Left renal pelvis (tissue), 4 donors: ENCODE data around the gene ZSCAN10. TPM values are rescaled to one million over a fixed set of nuclear protein-coding genes. Genes with fewer than 3 reads are reported as not detected.
"Not testable (repeated sequence)": the region's sequence is repeated elsewhere in the genome, so short reads cannot be mapped to it uniquely, and the experiment has no call there.

Experiments used
- DNase-seq, 4 donors: peaks; one replicate each; pipeline ENCODE4 v3.0.0-alpha.2; 2013; ENCODE audit warnings: low read depth in 4 of 4, low spot score in 3 of 4
- polyA plus RNA-seq, 4 donors: library from polyadenylated mRNA; unstranded; fragments of 120-200 nt; gene quantifications; one replicate each; pipeline ENCODE4 v1.2.1, GENCODE V29; 2013; ENCODE audit not compliant: insufficient read length in 4 of 4

Gene ZSCAN10
- polyA plus RNA-seq, 4 donors, result 0.20 TPM; not detected in 3

- no peak for DNase-seq
Observed at GRCh38 chr16:3086596-3087242, 12.4 kb downstream of the ZSCAN10 start.

GRCh38 chr16:3085868-3086595 is 13.1 kb downstream of the ZSCAN10 start:
- no peak for DNase-seq

GRCh38 chr16:3084969-3085670 is 14.0 kb downstream of the ZSCAN10 start:
- no peak for DNase-seq

- DNase-seq, result no peak
Observed at GRCh38 chr16:3084491-3084890, 14.6 kb downstream of the ZSCAN10 start.

- DNase-seq, result not testable (repeated sequence)
Observed at GRCh38 chr16:3083408-3083807, 15.7 kb downstream of the ZSCAN10 start.

GRCh38 chr16:3081957-3082356 is 17.1 kb downstream of the ZSCAN10 start:
- DNase-seq, result not testable (repeated sequence)

GRCh38 chr16:3080024-3080423 is 19.1 kb downstream of the ZSCAN10 start:
- DNase-seq, result no peak

GRCh38 chr16:3076577-3076976 is 22.5 kb downstream of the ZSCAN10 start:
- no peak for DNase-seq

GRCh38 chr16:3075946-3076345 is 23.1 kb downstream of the ZSCAN10 start:
- not testable (repeated sequence) for DNase-seq

GRCh38 chr16:3075523-3075915 is 23.6 kb downstream of the ZSCAN10 start:
- no peak for DNase-seq

- no peak for DNase-seq
Observed at GRCh38 chr16:3074860-3075522, 24.1 kb downstream of the ZSCAN10 start.

- no peak for DNase-seq
Observed at GRCh38 chr16:3073448-3073847, 25.6 kb downstream of the ZSCAN10 start.

GRCh38 chr16:3072576-3073263 is 26.4 kb downstream of the ZSCAN10 start:
- DNase-seq, result not testable (repeated sequence)

GRCh38 chr16:3072148-3072547 is 26.9 kb downstream of the ZSCAN10 start:
- DNase-seq, result not testable (repeated sequence)

- DNase-seq, result no peak
Observed at GRCh38 chr16:3071655-3072054, 27.4 kb downstream of the ZSCAN10 start.

GRCh38 chr16:3070608-3071111 is 28.4 kb downstream of the ZSCAN10 start:
- DNase-seq, result no peak

- DNase-seq, result not testable (repeated sequence)
Observed at GRCh38 chr16:3069146-3069545, 29.9 kb downstream of the ZSCAN10 start.

- no peak for DNase-seq
Observed at GRCh38 chr16:3068487-3068886, 30.6 kb downstream of the ZSCAN10 start.

- DNase-seq, result no peak
Observed at GRCh38 chr16:3066440-3066748, 32.7 kb downstream of the ZSCAN10 start.

GRCh38 chr16:3065742-3066439 is 33.2 kb downstream of the ZSCAN10 start:
- no peak for DNase-seq
